MM.1S (cell line): ENCODE results near the gene FOXJ1.

ENCODE experiments used
- CTCF ChIP-seq: fragments of 300-600 bp; sonication (generic); IDR thresholded peaks from 2 replicates; pipeline ENCODE4 v1.5.1; 2016; ENCODE audit warnings: antibody characterized with exemption, low read length, mixed read lengths
- EZH2 ChIP-seq: fragments of 300-600 bp; sonication (generic); optimal IDR thresholded peaks from 2 replicates; pipeline ENCODE3; 2017; ENCODE audit warnings: low read depth, mild to moderate bottlenecking, antibody characterized with exemption, low read length, mixed read lengths
- EZH2phosphoT487 ChIP-seq: fragments of 300-600 bp; sonication (generic); IDR thresholded peaks from 2 replicates; pipeline ENCODE4 v1.6.1; 2018; ENCODE audit warnings: antibody characterized with exemption, low read length

GRCh38 chr17:76145231-76146052 lies 4.4 kb upstream of the FOXJ1 start:
- TF ChIP-seq CTCF (peak; percentile 8; the same call in 1 of the 2 replicates), EZH2 (no peak), EZH2phosphoT487 (no peak)
